ENCODE measurements around the gene ZNF511.

Gene ZNF511

DNA sequence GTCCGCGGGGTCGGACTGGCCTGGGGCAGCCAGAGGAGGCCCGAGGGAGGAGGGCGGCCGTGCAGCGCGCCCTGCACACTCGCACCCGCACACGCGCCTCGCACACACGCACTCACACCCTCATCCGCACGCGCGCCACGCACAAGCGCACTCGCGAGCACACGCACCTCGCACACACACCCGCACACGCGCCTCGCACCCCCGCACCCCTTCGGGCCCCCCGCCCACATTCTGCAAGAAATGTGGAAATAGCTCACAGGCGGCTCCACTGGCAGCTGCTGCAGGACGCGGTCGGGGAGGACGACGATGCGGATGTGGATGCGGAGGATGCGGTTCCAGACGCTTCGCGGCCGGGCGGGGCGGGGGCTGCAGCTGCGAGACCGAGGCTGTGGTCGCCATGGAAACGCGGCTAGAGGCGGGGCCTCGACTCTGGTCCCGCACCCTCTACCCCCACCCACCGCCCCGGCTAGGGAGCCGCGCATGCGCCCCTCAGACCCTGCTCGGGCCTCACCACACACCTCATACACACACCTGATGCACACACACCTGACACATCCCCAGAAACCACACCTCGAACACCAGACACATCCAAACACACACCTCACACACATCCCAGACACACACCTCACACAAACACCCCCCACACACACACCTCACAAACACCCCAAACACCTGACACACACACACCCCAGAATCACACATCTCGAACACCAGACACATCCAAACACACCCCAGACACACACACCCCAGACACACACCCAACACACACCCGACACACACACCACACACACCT lies 28.1 kb downstream of the ZNF511 start, which contains the start of gene CALY (continued):
- peak; percentile 50; the same call in 1 of the 2 replicates for TF ChIP-seq ZNF157 (tag by site-specific recombination; IDR thresholded peaks at IDR 0.05)
- no peak; the same call in none of the 2 replicates for TF ChIP-seq RBAK (tag by site-specific recombination; IDR thresholded peaks at IDR 0.05)
- no peak for TF ChIP-seq GLI2 (tag by site-specific recombination; IDR thresholded peaks at IDR 0.05; ENCODE audit: borderline replicate concordance, low read depth)
- TF ChIP-seq FEZF1 (tag by site-specific recombination; IDR thresholded peaks at IDR 0.05): no peak
- no peak for TF ChIP-seq ZNF555 (tag by site-specific recombination; conservative IDR thresholded peaks at IDR 0.05)
- TF ChIP-seq KLF10 (tag by site-specific recombination; IDR thresholded peaks at IDR 0.05): no peak
- no peak for TF ChIP-seq HOXA7 (CRISPR knock-in tag; IDR thresholded peaks at IDR 0.05; ENCODE audit: borderline replicate concordance)
- TF ChIP-seq ZNF707 (tag by site-specific recombination; IDR thresholded peaks at IDR 0.05): no peak
- TF ChIP-seq ATF2 (tag by site-specific recombination; IDR thresholded peaks at IDR 0.05; ENCODE audit: low read depth): no peak
- TF ChIP-seq ZNF596 (tag by site-specific recombination; IDR thresholded peaks at IDR 0.05): no peak
- peak; percentile 35; the same call in 1 of the 2 replicates for TF ChIP-seq SP2 (tag by site-specific recombination; IDR thresholded peaks at IDR 0.05)
- TF ChIP-seq, protein P1, sequence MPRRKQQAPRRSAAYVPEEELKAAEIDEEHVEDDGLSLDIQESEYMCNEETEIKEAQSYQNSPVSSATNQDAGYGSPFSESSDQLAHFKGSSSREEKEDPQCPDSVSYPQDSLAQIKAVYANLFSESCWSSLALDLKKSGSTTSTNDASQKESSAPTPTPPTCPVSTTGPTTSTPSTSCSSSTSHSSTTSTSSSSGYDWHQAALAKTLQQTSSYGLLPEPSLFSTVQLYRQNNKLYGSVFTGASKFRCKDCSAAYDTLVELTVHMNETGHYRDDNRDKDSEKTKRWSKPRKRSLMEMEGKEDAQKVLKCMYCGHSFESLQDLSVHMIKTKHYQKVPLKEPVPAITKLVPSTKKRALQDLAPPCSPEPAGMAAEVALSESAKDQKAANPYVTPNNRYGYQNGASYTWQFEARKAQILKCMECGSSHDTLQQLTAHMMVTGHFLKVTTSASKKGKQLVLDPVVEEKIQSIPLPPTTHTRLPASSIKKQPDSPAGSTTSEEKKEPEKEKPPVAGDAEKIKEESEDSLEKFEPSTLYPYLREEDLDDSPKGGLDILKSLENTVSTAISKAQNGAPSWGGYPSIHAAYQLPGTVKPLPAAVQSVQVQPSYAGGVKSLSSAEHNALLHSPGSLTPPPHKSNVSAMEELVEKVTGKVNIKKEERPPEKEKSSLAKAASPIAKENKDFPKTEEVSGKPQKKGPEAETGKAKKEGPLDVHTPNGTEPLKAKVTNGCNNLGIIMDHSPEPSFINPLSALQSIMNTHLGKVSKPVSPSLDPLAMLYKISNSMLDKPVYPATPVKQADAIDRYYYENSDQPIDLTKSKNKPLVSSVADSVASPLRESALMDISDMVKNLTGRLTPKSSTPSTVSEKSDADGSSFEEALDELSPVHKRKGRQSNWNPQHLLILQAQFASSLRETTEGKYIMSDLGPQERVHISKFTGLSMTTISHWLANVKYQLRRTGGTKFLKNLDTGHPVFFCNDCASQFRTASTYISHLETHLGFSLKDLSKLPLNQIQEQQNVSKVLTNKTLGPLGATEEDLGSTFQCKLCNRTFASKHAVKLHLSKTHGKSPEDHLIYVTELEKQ (tag by site-specific recombination; IDR thresholded peaks at IDR 0.05; ENCODE audit: borderline replicate concordance): no peak
- peak; percentile 93; the same call in 1 of the 2 replicates for TF ChIP-seq ZBTB1 (tag by site-specific recombination; IDR thresholded peaks at IDR 0.05)
- TF ChIP-seq ZNF830 (tag by site-specific recombination; IDR thresholded peaks at IDR 0.05; ENCODE audit: low read depth): no peak
- TF ChIP-seq ZNF658 (tag by site-specific recombination; IDR thresholded peaks at IDR 0.05): 0 out of 2 replicates have a peak, but pooled peaks have one; percentile 27
- TF ChIP-seq, protein P2, sequence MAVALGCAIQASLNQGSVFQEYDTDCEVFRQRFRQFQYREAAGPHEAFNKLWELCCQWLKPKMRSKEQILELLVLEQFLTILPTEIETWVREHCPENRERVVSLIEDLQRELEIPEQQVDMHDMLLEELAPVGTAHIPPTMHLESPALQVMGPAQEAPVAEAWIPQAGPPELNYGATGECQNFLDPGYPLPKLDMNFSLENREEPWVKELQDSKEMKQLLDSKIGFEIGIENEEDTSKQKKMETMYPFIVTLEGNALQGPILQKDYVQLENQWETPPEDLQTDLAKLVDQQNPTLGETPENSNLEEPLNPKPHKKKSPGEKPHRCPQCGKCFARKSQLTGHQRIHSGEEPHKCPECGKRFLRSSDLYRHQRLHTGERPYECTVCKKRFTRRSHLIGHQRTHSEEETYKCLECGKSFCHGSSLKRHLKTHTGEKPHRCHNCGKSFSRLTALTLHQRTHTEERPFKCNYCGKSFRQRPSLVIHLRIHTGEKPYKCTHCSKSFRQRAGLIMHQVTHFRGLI (tag by site-specific recombination; IDR thresholded peaks at IDR 0.05): no peak
- TF ChIP-seq REST (tag by site-specific recombination; IDR thresholded peaks at IDR 0.05): no peak
- TF ChIP-seq HOXD13 (CRISPR knock-in tag; IDR thresholded peaks at IDR 0.05; ENCODE audit: borderline replicate concordance): no peak
- TF ChIP-seq ZIC2 (tag by site-specific recombination; IDR thresholded peaks at IDR 0.05): no peak
- TF ChIP-seq, protein P3, sequence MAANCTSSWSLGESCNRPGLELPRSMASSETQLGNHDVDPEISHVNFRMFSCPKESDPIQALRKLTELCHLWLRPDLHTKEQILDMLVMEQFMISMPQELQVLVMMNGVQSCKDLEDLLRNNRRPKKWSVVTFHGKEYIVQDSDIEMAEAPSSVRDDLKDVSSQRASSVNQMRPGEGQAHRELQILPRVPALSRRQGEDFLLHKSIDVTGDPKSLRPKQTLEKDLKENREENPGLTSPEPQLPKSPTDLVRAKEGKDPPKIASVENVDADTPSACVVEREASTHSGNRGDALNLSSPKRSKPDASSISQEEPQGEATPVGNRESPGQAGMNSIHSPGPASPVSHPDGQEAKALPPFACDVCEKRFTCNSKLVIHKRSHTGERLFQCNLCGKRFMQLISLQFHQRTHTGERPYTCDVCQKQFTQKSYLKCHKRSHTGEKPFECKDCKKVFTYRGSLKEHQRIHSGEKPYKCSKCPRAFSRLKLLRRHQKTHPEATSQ (tag by site-specific recombination; IDR thresholded peaks at IDR 0.05): no peak
- TF ChIP-seq ZNF112 (tag by site-specific recombination; IDR thresholded peaks at IDR 0.05): no peak
- no peak for TF ChIP-seq OSR2 (tag by site-specific recombination; IDR thresholded peaks at IDR 0.05)
- no peak for TF ChIP-seq ZNF223 (tag by site-specific recombination; IDR thresholded peaks at IDR 0.05)
- TF ChIP-seq ZNF548 (tag by site-specific recombination; IDR thresholded peaks at IDR 0.05): no peak
- TF ChIP-seq MZF1 (tag by site-specific recombination; IDR thresholded peaks at IDR 0.05; ENCODE audit: borderline replicate concordance): no peak

Data from HEK293 (cell line).